Islet precursor cell (in vitro differentiated cells): Measurements from ENCODE around the gene MEIS1.
"Not testable (repeated sequence)": the region's sequence is repeated elsewhere in the genome, so short reads cannot be mapped to it uniquely, and the experiment has no call there.

Experiments
- DNase-seq: peaks from one replicate; pipeline ENCODE4 v3.0.0-alpha.2; 2018

MEIS1 gene

DNA sequence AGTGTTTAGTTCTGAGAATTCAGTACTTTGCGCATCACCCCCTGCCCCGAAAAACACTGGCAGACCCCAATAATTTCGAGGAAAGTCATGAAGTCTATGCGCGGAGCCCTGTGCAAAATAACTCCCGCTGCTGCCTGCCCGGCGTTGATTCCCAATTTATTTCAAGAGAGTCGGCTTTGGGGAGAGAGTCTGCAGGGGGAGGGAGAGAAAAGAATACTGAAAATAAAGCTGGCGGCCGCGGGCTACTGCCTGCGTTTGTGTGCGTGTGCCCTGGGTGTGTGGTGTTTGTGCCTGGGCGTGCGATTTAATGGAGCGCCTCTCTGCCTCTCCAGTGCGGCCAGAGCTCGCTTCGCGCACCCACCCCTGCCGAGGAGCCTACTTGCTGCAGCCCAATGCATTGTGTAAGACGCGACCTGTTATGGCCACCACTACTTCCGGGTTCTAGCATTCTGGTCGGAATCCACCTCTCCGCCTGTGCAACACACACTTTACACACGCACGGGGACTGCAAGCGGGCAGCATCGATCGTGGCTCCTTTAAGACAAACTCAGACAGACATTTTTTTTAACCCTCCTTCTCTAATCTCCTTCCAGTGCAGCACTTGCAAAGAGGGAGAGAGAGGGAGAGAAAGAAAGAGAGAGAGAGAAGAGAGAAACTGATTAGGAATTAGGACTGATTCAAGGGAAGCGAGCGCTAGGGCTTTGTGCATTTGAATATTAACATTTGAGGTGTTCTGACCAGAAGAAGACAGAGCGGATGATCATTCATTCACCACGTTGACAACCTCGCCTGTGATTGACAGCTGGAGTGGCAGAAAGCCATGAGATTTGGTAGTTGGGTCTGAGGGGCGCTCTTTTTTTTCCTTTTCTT lies at the start of gene MEIS1:
TSS of gene MEIS1 (plus strand) at position 447 of the 870 bp plus-strand sequence. CDS start 732 bp downstream, outside the sequence.
- peak; percentile 95 for DNase-seq

DNA sequence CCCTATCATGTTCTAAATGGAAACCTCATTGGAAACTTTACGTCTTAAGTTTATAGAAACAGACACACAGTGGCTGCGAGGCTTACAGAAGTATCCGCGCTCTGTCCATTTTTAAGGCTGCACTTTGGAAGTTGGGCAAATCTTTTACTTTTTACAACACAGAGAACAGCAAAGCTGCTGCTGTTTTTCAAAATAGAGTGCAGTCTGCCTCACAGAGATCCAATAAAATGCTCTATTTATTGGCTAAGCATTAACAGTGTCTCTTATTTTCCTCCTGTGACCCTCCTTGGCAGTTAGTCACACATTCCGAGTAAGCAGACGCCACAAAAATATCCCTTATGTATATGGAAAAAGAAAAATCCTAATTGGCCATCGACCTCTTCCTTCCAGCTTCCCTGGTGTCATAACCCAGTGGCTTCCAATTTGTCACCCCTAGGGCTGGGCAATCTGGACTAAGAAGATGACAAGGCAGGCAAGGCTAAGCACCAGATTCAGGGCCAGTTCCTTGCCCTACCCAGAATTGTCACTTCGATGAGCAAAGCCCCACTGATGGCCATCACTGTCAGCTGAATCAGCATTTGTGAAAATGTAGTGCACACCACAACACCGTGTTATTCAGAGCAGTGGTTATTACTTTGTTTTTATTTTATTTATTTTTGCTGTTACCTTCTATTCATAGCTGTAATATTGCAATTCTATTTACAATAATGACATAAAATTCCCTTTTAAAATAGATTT lies 47.7 kb upstream of the MEIS1 start:
- DNase-seq = no peak

DNA sequence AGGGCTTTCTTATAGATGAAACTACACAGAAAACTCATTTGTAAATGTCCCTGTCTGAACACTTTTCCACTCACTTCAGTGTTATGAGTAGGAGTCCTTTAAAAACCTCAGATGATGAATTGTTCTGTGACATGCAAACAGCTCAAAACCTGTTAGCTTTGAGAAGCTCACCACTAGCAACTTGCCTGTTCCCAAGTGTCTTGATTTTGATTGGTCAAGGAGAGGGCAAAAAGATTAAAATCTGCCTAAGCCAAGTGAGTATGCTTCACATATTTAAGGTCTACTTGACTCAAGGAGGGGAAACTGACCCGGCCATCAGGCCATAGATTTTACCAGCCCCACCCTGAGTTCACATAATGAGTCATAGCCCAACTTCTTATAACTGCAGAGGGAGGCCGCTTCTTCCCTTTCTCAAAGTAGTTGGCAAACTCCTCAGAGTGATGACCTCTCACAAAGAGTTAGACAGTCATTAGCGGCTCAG lies 45.2 kb upstream of the MEIS1 start:
- no peak for DNase-seq

DNA sequence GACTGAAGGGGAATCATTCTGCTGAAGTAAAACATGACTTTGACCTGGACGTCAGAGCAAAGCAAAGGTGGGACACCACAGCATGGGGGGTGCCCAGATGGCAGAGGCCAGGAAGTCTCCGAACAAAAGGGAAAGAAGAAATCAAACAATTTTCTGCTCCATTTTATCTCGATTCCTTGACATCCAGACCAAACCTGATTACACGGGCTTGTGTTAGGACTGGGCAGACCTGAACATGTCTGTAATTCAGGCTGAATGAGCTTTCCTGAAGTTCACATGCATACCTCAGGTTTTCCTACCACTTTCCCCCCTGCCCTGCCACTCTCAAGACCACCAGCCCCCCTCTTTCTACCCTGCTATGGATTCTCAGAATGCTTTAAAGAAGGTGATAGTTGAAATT lies 44.8 kb upstream of the MEIS1 start:
- DNase-seq = no peak

DNA sequence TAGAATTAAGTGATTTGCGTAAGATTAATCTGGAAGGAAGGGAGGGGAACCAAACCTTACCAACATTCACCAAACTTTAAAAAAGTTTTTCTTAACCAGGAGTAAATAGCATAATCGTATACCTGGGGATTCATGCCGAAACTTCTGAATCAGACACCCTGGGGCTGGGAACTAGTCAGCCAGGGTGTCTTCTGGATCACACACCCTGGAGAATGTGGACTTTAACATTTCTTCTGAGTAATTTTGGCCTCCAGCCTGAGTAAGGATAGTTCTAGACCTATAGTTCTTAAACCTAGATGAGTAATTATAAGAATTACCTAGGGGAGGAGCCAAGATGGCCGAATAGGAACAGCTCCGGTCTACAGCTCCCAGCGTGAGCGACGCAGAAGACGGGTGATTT lies 44.1 kb upstream of the MEIS1 start:
- no peak for DNase-seq

DNA sequence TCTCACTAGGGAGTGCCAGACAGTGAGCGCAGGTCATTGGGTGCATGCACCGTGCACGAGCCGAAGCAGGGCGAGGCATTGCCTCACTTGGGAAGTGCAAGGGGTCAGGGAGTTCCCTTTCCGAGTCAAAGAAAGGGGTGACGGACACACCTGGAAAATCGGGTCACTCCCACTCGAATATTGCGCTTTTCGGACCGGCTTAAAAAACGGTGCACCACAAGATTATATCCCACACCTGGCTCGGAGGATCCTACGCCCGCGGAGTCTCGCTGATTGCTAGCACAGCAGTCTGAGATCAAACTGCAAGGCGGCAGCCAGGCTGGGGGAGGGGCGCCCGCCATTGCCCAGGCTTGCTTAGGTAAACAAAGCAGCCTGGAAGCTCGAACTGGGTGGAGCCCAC lies 43.7 kb upstream of the MEIS1 start:
- DNase-seq = not testable (repeated sequence)

DNA sequence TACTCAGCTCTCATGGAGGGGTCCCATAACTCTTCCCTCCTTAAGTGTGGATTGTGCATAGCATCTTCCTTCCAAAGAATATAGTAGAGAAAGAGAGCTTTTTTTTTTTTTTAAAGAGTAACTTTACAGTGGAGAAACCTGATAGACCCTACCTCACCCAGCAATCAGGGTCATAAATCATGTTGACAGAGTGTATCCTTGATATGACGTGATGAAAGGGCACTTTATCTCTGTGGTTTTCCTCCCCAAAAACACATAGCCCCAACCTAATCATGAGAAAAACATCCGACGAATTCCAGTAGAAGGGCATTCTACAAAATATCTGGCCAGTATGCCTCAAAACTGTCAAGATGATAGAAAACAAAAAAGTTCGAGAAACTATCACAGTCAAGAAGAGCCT lies 29.5 kb upstream of the MEIS1 start:
- DNase-seq = peak; percentile 57

DNA sequence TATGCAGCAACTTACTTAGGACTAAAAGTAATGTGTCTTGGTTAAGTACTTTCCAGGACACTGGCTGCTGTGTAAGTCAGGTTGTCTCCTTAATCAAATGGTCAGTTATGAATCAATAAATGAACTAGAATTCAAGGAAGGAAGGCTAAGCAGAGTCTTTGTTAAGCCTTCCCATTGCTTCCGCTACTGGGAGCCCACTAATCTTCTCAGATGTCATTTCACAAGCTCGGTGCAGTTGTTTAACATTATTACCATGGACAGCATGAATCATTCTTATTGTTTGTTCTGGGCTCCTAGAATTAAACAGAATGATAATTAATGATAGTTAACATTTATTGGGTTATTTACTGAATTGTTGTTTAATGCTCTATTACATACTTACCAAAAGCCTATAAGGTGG lies 26.0 kb upstream of the MEIS1 start:
- no peak for DNase-seq

DNA sequence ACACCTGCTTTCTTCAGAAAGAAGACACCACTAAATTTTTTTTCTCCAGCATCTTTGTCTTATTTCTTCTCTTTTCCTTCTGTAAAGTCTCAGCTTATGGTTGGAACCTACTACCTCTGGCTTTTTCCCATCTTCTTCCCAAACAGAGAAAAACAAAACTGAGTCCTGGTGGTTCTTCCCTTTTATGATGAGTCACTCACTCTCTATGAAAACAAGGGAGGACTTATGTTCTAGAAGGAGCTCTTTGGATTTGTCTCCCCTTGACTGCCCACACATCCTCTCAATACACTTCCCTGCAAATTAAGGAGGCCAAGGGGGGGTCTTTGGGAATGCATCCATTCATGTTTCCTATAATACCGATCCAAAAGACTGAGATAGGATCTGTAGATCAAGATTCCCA lies 22.1 kb upstream of the MEIS1 start:
- no peak for DNase-seq

DNA sequence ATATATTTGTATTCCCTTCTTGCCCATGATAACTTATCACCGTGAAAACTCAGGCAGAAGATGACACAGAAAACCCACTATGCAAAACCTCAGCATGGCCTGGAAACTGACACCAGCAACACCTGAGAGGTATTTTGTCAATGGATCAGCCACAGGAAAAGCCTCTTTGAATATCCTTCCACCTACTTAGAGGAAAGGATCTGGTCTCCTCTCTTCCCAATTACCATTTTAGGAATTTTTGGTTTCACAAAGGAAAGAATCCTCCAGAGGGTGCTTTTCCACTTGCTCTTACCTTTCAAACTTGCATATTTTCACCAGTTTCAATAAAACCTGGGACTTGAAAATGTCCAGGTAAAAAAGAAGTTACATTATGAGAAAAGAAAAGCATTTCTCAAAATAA lies 20.0 kb upstream of the MEIS1 start:
- no peak for DNase-seq

DNA sequence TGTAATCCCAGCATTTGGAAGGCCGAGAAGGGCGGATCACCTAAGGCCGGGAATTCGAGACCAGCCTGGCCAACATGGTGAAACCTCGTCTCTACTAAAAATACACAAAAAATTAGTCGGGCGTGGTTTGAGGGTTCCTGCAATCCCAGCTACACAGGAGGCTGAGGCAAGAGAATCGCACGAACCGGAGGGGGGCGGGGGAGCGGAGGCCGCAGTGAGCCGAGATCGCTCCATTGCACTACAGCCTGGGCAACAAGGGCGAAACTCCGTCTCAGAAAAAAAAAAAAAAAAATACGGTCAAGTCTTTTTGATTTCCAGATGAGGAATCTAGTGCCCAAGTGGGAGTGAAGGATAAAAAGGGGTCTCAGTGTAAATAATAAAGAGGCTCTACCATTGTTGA lies 16.5 kb upstream of the MEIS1 start:
- DNase-seq = no peak

DNA sequence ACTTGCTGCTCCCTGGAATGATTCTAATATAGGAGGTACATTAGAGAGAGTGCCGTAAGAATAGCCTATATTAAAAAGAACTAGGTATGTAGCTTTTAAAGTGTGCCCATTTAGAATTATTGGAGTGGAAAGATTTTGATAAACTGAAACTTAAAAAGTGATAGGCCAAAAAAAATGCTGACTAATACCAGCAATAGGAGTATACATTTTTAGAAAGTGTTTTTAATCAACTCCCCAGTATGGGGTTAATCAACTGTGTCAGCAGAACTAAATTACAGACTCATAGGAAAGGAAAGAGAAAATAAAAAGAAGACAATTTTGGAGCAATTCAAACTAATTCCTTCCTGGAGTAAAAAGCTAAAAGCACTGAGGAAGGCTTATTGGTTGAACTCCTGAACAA lies 13.3 kb upstream of the MEIS1 start:
- DNase-seq = no peak

DNA sequence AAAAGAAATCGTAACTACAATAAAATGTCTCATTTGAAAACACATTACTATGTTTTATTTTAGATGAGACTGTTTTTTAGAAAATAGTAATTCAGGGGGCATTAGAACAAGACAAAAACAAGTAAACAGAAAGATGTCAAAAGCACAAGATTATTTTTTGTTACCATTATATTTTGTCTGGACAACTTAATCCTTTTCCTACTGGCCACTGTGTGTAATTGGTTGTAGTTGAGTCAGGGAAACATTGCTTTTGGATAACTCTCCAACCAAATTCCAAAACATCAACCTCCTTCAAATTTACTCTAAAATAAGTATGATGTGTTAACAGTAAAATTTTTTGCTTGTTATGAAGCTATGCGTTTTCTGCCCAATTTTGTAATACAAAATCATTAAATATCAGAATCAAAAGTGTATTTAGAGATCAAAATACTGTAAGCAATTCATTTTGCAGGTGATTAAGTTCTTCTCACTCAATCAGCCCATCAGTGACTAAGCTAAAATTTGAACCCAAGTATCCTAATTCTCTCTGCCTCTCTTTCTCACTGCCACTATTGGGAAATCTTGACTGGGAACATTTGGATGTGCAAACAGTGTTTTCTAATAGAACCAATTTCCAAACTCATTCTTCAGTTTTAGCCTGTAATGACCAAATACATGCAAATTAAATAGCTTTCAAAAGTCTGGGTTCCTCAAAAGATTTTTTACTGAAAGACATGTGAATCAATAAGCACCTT lies 11.4 kb upstream of the MEIS1 start:
- DNase-seq = no peak

DNA sequence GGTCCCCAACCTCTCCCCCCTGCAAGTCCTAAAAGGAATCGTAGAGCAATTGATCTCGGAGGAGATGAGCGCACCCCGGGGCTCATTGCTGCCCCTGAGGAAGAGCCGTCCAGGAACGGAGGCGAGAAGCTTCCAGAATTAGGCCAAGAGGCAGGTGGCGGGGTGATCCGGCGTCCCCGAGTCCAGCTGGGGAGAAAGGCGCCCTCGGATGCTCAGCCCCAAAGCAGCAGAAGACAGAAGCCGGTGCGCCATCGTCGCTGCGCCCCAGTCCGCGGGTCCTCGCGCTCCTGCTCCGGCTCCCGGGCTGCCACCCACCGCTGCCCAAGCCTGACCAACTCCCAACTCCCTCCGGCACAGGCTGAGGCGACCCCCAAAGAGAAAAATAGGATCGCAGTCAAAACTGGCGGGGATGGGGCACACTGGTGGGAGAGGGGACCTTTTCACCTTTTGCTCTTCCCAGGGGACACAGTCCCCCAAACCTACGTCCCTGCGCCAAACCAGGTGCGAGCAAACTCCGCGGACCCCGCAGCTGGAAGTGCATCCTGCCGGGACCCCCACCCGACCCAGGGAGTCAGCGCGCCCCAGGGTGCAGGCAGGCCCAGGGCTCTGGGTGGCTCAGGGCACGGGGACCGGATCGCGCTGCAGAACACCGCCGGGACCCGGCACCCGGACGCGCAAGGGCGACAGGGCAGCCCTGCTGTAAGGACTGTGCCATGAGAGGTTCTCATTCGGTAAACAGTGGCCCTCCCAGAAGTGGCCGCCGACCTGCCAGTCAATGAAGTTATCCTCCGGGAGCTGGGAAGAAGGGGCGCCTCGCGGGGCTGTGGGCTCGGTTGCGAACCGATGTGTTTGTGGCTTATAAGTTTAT lies 8.4 kb upstream of the MEIS1 start:
- DNase-seq = peak; percentile 68

DNA sequence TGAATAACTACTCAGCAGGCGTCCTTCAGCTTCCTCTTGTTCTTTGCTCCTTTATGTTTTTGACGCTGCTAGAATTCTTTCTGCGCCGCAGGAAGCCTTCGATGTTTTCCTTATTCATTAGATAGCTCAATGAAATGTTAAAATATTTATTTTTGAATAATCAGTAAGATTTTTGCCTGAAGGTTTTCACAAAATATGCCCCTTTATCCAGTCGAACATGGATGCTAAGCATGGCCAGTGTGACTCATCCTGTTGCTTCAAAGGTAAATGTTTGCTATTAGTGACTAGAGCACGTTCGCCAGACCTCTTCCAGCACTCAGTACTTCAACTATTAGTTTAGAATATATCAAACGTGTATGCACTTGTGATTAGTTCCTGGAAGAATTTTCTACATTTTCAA lies 7.6 kb upstream of the MEIS1 start:
- DNase-seq = peak; percentile 61

DNA sequence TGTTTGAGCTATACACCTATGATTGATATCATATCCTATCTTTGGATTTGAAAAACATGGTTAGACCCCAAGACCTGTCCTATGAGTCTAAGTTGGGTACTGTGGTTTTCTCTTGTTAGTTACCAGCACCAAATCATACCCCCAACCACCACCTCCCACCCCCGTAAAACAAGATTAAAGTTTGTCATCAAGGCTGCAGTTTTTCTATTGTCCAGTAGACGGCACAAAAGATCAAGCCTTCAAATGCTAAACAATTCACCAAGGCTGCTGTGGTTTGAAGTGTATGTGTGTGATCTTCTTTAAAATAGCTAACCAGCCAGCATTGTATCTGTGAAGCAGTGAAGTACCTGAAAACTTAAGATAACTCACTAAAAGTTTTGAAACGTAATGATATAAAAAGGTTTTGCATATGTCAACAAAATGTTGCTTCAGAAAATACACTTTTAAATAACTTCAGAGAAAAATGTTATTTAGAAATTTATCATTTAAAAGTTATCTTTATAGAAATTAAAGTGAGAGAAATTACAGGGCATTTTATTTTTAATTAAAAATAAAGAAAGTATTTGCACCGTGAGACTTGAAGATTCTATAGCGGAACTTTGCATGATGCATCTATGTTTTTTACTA lies 5.8 kb upstream of the MEIS1 start:
- no peak for DNase-seq

DNA sequence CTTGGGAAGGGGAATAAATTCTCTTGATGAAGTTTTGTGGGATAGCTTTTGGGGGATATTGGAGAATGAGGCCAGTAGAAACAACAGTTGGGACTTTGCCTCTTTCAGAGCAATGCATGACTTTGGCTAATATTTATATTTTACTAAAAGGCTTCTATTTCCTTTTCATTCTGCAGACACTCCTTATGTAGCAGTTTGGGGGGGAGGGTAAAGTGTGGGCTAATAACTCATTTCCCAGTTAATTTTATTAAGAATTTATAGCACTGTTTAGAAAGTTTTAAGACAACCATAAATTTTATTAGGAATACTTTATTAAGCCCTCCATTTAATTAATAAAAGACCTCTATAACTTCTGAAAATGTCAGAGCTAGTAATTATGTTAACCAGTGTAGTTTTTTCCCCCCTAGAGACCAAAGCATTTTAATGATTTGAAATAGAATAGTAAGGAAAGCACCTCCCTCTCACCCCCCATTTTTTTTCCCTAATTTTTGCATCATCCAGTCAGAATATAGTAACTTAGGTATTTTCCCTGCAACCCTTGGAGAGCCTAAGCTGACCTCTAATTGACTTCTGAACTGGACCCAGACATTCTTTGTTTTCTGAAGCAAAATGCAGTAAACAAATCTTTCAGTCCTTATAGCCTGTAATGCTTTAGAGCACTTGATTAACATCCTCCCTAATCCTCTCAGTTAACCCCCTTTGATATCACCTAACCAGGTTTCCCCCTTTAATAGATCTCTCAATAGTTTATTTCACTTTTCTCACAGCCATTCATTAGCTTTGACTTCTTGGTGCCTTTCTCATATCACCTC lies 5.0 kb upstream of the MEIS1 start:
- no peak for DNase-seq

DNA sequence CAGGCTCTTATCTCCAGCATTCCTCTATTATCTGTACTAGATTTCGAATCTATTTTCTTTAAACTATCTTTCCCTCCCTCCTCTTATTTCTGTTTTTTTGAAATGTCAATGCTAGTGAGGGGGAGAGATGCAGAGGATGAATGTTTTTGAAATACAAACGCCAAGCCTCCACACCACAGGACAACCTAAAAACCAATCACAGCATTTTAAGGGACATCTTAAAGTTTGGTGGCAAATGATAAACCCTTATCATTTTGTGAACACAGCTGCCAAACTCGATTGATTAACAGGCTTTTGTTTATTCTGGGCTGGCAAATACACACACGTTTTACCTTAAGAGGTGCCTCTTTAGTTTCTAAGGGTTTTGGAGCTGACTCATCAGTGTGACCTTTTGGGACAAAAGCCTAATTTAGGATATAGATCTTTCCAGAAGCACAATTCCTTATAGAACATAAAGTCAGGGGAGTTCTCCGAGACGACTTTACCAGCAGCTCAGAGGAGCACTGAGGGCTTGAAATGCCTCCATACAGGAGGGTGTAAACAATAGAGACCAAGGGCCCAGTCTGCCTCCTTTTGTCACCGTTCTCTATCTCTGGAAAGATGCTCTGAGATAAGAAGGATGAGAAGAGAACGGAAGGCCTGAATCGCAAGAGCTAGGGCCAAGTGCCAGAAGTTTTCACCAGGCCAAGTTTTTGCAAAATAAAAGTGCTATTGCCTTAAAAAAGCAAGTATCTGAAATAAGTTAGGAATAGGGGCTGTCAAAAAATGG lies 4.2 kb upstream of the MEIS1 start:
- DNase-seq = peak; percentile 62

DNA sequence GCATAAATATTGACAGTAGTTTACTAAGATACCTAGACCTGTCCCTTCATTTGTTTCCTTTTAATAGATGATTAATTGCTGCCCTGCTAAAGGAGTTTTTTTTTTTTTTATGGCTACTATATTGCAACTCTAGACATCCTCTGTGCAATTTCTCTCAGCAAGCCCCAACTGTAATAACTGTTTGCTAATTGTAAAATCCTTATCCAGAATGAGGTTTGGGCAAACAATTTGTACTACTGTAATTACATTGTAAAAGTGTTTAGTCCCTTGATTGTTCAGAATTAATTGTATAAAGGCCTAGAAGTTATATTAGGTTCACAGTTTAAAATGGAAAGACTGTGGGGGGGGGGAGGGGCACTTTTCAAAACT lies 3.7 kb upstream of the MEIS1 start:
- DNase-seq = no peak

DNA sequence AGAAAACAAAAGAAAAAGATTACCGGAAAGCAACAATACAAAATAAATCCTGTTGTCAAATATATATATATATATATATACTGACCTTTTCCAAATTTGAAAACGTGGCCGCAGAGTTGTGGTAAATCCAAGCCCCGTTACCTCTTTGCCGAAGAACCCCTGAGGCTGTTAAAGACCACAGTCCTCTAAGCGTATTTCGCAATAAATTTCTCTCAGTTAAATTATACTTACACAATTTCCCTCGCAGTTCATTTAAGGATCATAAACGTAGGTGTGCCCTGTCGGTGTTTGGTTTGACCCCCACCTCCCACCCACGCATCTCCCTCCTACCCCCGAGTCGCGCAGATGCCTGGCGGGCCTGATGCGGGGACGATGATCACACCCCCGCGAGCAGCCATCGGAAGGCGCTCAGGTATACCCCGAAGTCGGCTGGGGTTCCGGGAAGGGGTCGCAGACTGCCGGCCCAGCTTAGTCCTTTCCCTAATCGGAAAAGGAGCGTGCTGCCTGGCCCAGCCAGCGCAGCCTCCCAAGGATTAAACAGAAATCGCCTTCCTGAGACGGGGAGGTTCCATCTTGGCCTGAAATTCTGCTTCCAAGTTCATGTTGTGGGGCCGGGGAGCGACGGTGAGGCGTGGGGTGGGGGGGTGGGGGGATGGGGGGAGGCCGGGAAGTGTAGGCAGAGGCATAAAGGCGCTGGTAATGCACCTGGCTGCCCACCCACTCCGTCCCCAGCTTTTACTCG lies 2.9 kb upstream of the MEIS1 start:
- DNase-seq = peak; percentile 59
